Stimulated activated CD8-positive, alpha-beta memory T cell treated with anti-CD3 and anti-CD28 coated beads, Interleukin-7, amount 100 ng/mL, for 1 hour (primary cell): ENCODE results near the gene RPTOR.

Experiments
- DNase-seq, 2 donors: peaks; one replicate each; pipeline ENCODE4 v3.0.0-alpha.2; 2020; ENCODE audit warnings: low read depth in 2 of 2

Gene RPTOR

GRCh38 chr17:80996422-80997305 lies 452.0 kb downstream of the RPTOR start:
- no peak for DNase-seq

GRCh38 chr17:80997424-80998117 lies 452.9 kb downstream of the RPTOR start:
- DNase-seq: no peak

GRCh38 chr17:80998118-80998747 lies 453.6 kb downstream of the RPTOR start:
- DNase-seq: no peak

- DNase-seq: no peak
Observed at GRCh38 chr17:80998748-80999535, 454.3 kb downstream of the RPTOR start.

GRCh38 chr17:80999536-81000333 lies 455.1 kb downstream of the RPTOR start:
- no peak for DNase-seq

- DNase-seq: no peak
Observed at GRCh38 chr17:81000334-81000630, 455.6 kb downstream of the RPTOR start.

GRCh38 chr17:81000631-81001357 lies 456.2 kb downstream of the RPTOR start:
- DNase-seq: no peak

GRCh38 chr17:81002013-81002384 lies 457.4 kb downstream of the RPTOR start:
- DNase-seq: no peak

- no peak for DNase-seq
Observed at GRCh38 chr17:81002409-81003361, 458.0 kb downstream of the RPTOR start.

- DNase-seq: no peak
Observed at GRCh38 chr17:81003711-81004475, 459.3 kb downstream of the RPTOR start.

- no peak for DNase-seq
Observed at GRCh38 chr17:81006891-81007290, 462.3 kb downstream of the RPTOR start.

GRCh38 chr17:81008140-81008539 lies 463.5 kb downstream of the RPTOR start:
- DNase-seq: no peak

GRCh38 chr17:81009136-81009535 lies 464.5 kb downstream of the RPTOR start:
- no peak for DNase-seq

- no peak for DNase-seq
Observed at GRCh38 chr17:81010935-81011334, 466.3 kb downstream of the RPTOR start.

- DNase-seq: no peak
Observed at GRCh38 chr17:81011951-81012350, 467.3 kb downstream of the RPTOR start.

- no peak for DNase-seq
Observed at GRCh38 chr17:81012574-81013447, 468.2 kb downstream of the RPTOR start.

- no peak for DNase-seq
Observed at GRCh38 chr17:81013642-81014041, 469.0 kb downstream of the RPTOR start.

- no peak for DNase-seq
Observed at GRCh38 chr17:81015136-81015535, 470.5 kb downstream of the RPTOR start.
